NT2/D1 (cell line): ENCODE measurements around the gene TMPRSS4.
"Not testable (repeated sequence)": the region's sequence is repeated elsewhere in the genome, so short reads cannot be mapped to it uniquely, and the experiment has no call there.

Experiments
- DNase-seq: peaks from one replicate; pipeline ENCODE4 v3.0.0-alpha.2; 2011; ENCODE audit warnings: low read depth, low spot score
- H3K27me3 ChIP-seq: 2 replicates; pipeline ENCODE4 v1.6.0; 2011; ENCODE audit warnings: mild to moderate bottlenecking; ENCODE audit not compliant: insufficient read length, insufficient read depth
- H3K36me3 ChIP-seq: 2 replicates; pipeline ENCODE4 v1.6.1; 2011; ENCODE audit warnings: mild to moderate bottlenecking, low read length, mixed read lengths; ENCODE audit not compliant: insufficient read depth, insufficient read length
- H3K4me1 ChIP-seq: 2 replicates; pipeline ENCODE4 v1.5.1; 2011; ENCODE audit not compliant: insufficient read depth, insufficient read length
- H3K4me3 ChIP-seq: 2 replicates; pipeline ENCODE4 v1.5.1; 2011; ENCODE audit warnings: low read depth; ENCODE audit not compliant: insufficient read length
- H3K9ac ChIP-seq: 2 replicates; pipeline ENCODE4 v1.6.0; 2011; ENCODE audit warnings: low read depth; ENCODE audit not compliant: insufficient read length
- H3K9me3 ChIP-seq: 2 replicates; pipeline ENCODE4 v1.5.1; 2011; ENCODE audit warnings: mild to moderate bottlenecking, low read length; ENCODE audit not compliant: insufficient read depth
- SUZ12 ChIP-seq: IDR thresholded peaks from 2 replicates; pipeline ENCODE4 v1.6.1; 2011; ENCODE audit not compliant: insufficient read length, insufficient read depth; ENCODE audit errors: extremely low read depth
- YY1 ChIP-seq: IDR thresholded peaks from 2 replicates; pipeline ENCODE4 v1.6.1; 2011; ENCODE audit not compliant: insufficient read length, insufficient read depth
- ZNF274 ChIP-seq: IDR thresholded peaks from 2 replicates; pipeline ENCODE4 v1.6.1; 2011; ENCODE audit warnings: mild to moderate bottlenecking, low read depth, low read length

Gene TMPRSS4

GRCh38 chr11:118058311-118059245 is 18.3 kb upstream of the TMPRSS4 start:
- TF ChIP-seq SUZ12: no peak
- TF ChIP-seq ZNF274: no peak
- no peak for TF ChIP-seq YY1
- no peaks in the 10 kb centered on the region for H3K9me3 ChIP-seq
- no peak overlapping the region for H3K9ac ChIP-seq
- H3K4me3 ChIP-seq: no peak overlapping the region
- DNase-seq: no peak
- no peaks in the 10 kb centered on the region for H3K27me3 ChIP-seq
- H3K36me3 ChIP-seq: no peaks in the 10 kb centered on the region
- peaks cover 3% of the 10 kb centered on the region for H3K4me1 ChIP-seq

DNA sequence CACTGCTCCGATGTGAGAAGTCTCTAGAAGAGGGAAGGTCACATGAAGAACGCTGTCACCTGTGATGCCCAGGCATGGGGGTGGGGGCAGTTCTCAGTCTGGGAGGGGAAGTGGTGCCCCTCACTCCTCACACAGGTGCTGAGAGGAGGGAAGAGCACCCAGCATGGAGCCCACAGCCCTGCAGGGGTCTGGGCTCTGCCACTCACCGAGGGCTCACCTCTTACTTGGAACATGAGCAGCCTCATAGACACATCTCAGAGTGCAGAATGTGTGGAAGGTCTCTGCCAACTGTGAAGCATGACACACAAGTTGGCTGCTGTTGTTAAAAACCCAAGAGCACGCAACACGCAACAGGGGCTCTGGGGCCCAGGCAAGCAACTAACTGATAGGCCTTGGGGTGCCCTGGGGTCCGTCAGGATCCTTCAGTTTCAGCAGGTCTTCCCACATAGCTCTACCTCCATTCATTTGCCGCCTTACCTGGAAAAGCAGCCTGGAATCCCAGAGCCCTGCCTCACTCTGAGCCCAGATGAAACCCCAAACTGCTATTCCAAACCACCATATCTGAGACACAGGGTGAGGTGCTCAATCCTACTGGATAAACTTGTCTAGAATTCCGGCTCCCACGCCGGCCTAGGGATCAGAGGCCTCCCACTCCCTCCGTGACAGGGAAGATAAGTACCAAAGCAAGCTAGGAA is 17.5 kb upstream of the TMPRSS4 start:
- H3K27me3 ChIP-seq: no peaks in the 10 kb centered on the region
- H3K36me3 ChIP-seq: no peaks in the 10 kb centered on the region
- TF ChIP-seq YY1 (no peak), ZNF274 (no peak), SUZ12 (no peak)
- peaks cover 3% of the 10 kb centered on the region for H3K4me1 ChIP-seq
- no peak overlapping the region for H3K9ac ChIP-seq
- H3K9me3 ChIP-seq: no peaks in the 10 kb centered on the region
- no peak overlapping the region for H3K4me3 ChIP-seq
- no peak for DNase-seq

GRCh38 chr11:118060081-118060661 is 16.7 kb upstream of the TMPRSS4 start:
- no peaks in the 10 kb centered on the region for H3K9me3 ChIP-seq
- no peak overlapping the region for H3K9ac ChIP-seq
- DNase-seq: no peak
- H3K27me3 ChIP-seq: no peaks in the 10 kb centered on the region
- TF ChIP-seq SUZ12 (no peak), YY1 (no peak), ZNF274 (no peak)
- peaks cover 3% of the 10 kb centered on the region for H3K4me1 ChIP-seq
- no peak overlapping the region for H3K4me3 ChIP-seq
- no peaks in the 10 kb centered on the region for H3K36me3 ChIP-seq

GRCh38 chr11:118060869-118061268 is 16.0 kb upstream of the TMPRSS4 start:
- H3K36me3 ChIP-seq: no peaks in the 10 kb centered on the region
- no peaks in the 10 kb centered on the region for H3K27me3 ChIP-seq
- H3K4me1 ChIP-seq: peaks cover 3% of the 10 kb centered on the region
- no peaks in the 10 kb centered on the region for H3K9me3 ChIP-seq
- TF ChIP-seq SUZ12: no peak
- no peak for TF ChIP-seq YY1
- DNase-seq: no peak
- no peak overlapping the region for H3K9ac ChIP-seq
- no peak overlapping the region for H3K4me3 ChIP-seq

DNA sequence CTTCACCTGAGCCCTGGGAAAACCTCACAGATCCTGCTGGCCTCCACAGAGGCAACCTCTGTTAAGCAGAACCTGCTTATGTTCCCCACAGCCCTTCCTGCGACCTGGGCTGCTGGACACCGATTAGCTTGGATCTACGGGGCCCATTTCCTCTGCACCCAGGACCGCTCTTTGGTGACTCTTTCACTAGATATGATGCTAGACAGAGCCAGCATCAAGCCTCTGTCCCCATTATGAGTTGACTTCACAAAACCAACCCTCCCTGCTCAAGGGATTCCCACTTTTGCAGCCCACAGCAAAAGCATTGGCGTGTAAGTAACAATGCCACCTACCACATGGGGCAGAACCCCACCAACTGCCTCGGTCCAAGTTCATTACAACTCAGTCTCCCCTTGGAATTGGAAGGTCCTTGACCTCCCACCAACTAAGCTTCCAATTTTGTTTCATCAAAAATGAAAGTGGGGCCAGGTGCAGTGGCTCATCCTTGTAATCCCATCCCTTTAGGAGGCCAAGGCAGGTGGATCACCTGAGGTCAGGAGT is 15.2 kb upstream of the TMPRSS4 start:
- Histone ChIP-seq H3K27me3 (no peaks in the 10 kb centered on the region), H3K9me3 (no peaks in the 10 kb centered on the region), H3K4me3 (no peak overlapping the region), H3K4me1 (peaks cover 3% of the 10 kb centered on the region), H3K36me3 (no peaks in the 10 kb centered on the region), H3K9ac (no peak overlapping the region)
- TF ChIP-seq YY1 (no peak), ZNF274 (no peak), SUZ12 (no peak)
- DNase-seq: no peak

- not testable (repeated sequence) for DNase-seq, H3K4me3 ChIP-seq, H3K36me3 ChIP-seq, H3K9me3 ChIP-seq, H3K4me1 ChIP-seq, H3K27me3 ChIP-seq, H3K9ac ChIP-seq
Measured at GRCh38 chr11:118062181-118062580, 14.7 kb upstream of the TMPRSS4 start.

GRCh38 chr11:118062631-118063030 is 14.2 kb upstream of the TMPRSS4 start:
- H3K9me3 ChIP-seq, H3K9ac ChIP-seq, H3K36me3 ChIP-seq, H3K27me3 ChIP-seq, H3K4me3 ChIP-seq, H3K4me1 ChIP-seq, DNase-seq: not testable (repeated sequence)
